ENCODE results near the gene VPS45.

Gene VPS45

DNA sequence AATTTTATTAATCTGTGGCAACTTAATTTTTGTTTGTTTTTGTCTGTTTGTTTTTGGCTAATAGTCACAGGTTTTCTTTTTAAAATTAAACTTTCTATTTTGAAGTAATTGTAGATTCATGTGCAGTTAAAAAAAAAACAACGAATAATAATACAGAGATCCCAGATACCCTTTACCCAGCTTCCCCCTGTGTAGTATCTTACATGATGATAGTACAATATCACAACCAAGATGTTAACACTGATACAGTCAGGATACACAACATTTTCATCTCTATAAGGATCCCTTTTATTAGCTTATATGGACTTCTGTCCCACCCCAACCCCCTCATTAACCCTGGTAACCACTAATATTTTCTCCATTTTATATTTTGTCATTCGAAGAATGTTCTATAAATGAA, 5.9 kb downstream of the VPS45 start:
- no peak for DNase-seq

DNA sequence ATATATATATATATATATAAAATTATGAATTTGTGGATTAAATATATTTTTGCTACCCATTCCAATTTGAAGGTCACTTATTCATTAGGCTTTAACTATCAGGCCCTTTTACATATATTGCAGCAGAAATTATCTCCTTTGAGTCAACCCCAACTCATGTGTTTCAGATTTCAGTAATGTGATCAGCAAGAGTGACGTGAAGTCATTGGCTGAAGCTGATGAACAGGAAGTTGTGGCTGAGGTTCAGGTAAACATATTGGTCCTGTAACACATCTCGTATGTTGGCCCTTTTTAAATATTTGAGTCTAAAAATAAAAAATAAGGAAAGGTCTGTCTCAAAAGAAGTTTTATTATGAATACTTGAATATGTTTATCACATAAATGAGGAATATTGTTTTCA, 8.5 kb downstream of the VPS45 start:
- no peak for DNase-seq

GRCh38 chr1:150076985-150077384, 9.4 kb downstream of the VPS45 start:
- no peak for DNase-seq

DNA sequence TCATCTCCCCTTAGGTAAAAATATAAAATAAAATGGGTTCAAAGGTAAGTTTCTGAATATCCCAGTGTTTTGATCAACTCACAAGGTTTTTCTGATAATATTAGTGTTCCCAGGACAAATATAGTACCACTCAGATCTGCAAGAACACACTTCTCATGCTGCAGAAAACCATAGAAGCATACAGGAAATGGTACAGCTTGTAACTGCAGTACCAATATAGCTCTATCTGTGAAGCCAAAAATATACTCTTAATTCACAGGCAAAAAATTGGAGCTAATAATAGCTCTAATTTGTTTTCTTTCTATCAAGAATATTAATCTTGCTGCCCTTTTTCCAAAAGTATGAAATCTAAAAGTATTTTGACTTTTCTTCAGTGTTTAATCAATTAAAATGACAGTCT, 13.2 kb downstream of the VPS45 start:
- DNase-seq, result no peak

GRCh38 chr1:150082494-150082893, 14.9 kb downstream of the VPS45 start:
- no peak for DNase-seq

DNA sequence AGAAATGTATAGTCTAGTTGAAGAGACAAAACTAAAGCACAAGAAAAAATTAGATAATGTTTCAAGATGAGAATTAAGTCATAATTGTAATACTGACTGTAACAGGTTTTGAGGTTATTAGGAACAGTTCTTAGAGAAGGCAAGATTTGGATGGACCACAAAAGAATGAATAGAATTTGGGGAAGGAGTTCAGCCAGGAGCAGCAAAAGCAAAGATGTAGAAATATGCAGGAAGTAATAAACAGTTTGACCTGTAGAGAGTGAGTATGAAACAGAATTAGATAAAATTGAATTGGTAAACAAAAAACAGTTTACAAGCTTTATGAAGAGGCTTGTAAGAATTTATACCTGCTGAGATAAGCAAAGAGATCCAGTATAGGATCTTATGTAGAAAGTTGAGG, 16.3 kb downstream of the VPS45 start:
- DNase-seq, result no peak

DNA sequence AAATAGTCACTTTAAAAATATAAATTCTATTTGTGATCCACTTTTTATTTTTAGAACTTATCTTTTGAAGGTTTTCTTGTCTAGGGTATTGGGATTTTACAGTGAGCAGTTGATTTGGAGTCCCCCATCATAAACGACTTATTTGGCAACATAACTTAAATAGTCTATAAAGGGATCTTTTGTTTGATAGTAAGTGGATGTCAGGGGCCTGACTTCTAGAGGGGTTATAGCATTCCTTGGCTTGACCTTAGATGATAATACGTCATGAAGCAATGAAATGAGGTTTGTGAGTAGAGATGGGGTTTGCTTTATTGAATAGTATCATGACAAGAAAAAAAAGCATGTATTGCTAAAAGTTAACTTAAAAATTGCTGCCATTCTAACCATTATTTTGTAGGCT, 17.8 kb downstream of the VPS45 start:
- DNase-seq, result no peak

- no peak for DNase-seq
These were observed 19.8 kb downstream of the VPS45 start for GRCh38 chr1:150087415-150087814.

DNA sequence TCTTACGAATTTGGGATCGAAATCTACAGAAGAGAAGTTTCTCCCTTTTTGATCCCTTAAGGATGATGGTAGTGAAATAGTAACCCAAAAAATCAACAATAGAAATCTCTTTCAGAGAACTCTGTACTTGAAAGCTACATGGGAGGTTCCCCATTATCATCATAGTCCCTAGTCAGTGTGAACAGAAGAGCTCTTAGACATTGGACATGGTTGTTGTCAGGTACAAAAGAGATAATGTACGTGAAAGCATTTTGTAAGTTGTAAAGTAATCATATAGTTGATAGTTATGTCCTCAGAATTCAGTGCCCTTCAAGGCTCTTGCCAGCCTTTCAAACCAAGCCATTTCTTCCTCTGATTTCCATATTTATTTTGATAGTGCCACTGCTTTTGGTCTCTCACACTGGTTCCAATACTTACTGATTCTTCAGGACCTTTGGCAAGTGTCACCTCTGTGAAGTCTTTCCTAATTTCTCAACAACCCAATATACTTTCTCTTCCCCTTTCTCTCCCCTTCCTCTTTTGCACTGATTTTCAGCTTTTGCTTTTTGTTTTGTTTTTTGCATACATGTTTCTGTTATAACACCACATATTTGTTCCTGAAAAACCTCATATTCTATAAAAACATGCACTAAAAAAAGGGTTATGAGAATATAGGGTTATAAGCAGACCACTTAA, 22.4 kb downstream of the VPS45 start:
- peak; percentile 59 for DNase-seq

DNA sequence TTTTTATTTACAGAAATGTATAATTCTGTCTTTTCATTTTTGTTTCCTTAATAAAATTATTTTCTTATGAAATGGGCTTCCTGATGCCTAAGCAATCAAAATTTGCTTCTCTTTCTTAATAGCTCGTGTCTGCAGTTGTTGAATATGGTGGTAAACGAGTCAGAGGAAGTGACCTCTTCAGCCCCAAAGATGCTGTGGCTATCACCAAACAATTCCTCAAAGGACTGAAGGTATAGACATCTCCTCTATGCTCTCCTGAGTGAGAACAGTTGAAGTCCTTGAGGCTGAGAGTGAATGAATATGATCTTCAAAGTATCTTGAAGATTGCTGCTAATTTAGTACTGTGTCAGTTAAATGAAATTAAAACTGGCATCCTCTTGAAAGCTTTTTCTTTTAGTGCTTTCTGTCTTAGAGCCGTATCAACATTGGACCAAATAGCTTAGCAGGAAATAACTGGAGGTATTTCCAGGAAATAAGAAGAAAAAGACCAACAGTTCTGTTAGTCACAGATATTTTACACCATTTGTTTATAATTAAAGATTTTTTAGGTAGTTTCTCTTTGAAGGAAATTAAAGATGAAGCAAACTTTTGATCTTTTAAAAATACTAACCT, 24.7 kb downstream of the VPS45 start:
- no peak for DNase-seq

DNA sequence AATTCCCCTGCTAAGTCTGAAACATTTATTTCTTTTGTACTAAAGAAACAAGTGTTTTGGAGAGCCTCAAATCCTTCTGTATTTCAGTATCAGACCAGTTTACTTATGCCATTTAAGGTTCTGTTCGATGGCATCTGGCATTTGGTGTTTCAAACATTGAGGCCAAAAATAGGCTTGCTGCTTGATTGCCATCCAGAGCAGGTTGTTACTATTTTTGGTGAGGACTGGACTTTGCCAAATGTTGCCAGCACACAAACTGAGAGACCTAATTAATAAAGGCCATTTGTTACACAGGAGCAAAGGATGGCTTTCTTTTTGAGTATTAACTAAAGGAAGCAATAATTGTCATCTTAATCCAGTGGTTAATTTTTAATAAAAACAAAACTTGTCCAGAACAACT, 26.2 kb downstream of the VPS45 start:
- DNase-seq, result no peak

DNA sequence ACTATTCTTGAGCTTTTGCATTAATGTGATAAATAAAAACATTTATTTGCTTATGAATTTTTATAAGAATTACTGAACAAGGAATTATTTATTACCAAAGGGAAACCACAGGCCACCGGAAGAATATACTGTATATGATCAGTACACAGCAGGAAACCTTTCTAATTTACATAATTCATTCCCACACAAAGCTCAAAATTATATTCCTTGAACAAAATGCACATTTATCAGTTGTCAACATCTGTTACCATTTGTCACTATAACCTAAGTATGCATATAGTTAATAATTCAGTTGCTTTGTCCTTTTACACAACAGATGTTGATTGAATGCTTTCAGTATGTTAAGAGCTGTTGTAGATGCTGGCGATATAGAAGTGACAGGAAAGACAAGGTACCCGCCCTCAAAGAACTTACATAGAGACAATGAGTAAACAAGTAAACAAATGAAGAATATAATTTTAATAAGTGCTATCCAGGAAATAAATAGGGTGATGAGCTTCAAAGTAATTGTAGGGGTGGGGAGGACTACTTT, 27.2 kb downstream of the VPS45 start:
- no peak for DNase-seq

DNA sequence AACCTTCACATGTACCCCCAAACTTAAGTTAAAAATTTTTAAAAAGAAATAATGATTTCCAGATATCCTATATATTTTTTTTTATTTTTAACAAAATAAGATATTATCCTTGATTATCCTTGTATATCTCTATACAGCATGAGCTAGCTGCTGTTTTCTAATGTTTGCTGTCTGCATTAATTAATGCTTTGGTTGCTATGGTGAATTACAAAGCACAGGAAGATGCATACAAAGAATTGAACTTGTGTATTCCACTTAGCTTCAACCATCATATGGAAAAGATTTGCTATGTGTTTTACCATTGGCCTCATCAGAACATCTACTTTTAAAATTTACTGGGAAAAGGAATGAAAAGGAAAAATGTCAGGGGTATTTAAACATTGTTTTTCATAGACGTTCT, 35.4 kb downstream of the VPS45 start:
- no peak for DNase-seq

GRCh38 chr1:150106341-150106740, 38.8 kb downstream of the VPS45 start:
- no peak for DNase-seq

DNA sequence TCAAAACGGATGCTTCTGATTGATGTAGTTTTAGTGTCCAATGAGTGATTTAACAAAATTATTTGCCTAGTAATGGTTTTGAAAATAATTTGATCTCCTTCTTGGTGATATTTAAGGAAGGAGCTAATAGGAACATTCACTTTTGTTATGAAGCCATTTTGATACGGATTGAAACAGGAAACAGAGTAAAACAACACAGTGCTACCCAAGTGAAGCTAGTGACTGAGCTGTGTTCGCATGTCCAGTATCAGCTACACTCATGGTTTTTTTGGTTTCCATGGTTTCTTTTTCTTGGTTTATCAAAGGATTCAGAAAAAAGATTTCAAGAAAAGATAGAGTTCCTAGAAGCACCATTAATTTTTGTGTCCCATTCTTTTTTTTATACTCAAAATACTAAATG, 42.0 kb downstream of the VPS45 start:
- DNase-seq, result no peak

- no peak for DNase-seq
These were observed 42.5 kb downstream of the VPS45 start for GRCh38 chr1:150110116-150110515.

DNA sequence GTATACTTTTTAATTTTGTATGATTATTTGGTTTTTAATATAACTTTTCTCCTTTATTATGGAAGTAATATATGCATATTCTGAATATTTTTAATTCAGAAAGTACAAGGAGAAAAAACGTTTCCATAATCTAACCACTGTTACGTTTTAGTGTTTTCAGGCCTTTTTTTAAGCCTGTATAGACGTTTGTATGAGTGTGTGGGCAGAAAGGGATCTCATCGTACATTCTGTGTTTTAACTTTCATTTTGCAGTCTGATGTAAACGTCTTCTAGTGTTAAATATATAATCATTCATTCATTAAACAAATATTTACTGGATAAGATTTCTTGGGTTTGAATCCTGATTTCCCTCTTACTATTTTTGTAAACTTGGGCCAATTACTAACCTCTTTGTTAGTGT, 44.1 kb downstream of the VPS45 start:
- no peak for DNase-seq

DNA sequence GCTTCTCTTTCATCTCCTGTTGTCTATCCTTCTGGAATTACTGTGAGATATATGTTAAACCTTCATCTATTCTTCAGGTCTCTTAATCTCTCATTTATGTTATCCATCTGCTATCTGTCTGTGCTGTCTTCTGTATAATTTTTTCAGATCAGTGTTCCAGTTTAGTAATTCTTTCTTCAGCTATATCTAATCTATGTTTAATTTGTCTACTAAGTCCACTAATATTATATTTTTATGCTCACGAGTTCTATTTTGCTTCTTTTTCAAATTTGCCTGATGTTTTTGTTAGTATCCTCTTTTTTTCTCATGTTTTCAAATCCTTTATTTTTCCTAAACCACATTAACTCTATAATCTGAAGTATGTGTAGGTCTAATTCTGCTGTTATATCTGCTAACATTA, 47.5 kb downstream of the VPS45 start:
- no peak for DNase-seq

DNA sequence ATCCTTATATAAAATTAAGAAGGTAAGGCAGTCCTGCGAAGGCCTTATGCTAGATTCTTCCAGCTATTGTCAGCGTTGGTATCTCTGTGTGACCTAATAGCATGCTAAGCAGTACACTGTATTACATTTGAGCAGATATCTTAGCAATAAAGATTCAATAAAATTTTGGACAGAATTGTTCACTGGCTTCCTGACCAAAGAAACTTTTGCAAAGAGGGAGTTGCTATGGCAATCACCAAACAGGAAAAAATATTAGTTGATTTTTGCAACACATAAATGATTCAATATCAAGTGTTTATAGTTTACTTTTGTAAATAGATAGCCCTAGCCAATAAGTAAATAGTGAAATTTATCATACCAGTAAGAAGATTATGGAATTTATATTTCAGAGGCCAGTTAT, 51.1 kb downstream of the VPS45 start:
- DNase-seq, result no peak

DNA sequence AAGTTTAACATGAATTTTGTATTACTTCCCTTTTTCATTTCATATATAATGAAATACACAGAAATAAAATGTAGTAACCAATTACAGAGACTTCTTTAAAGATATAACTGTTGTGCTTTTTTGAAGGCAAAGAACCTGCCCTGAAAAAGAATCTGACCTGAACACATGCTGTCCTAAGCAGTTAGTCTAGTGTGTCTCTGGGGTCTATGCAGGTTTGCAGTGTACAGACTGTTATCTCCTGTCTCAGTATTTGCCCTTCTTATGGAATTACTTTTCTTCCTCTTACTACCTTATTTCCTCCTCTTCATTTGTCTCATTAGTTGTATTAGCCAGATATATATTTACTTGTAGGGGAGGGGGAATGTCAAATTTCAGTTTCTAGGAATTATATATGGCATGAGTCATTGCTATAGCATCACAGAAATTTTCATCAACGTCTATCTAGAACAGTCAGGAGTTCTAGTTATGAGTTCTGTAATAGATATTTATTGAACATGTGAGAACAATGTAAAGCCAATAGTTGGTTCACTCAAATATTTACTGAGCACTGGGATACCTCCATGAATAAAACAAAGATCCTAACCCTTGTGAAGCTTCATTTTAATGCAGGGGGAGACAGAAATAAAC, 53.8 kb downstream of the VPS45 start:
- no peak for DNase-seq

DNA sequence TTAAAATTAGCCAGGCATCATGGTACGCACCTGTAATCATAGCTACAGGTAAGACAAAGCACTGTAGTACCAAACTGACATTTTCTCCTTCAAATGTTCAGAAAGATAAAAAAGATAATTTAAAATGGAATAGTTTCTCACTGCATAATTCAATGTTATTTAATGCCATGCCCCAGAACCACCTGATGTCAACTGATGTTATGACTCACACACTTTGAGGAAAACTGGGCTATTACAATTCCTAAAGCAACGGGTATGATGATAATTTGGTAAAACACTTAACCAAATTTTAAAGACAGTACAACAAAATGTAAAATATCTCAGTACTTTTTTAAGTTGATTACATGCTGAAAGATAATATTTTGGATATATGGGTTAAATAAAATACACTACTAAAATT, 59.2 kb downstream of the VPS45 start:
- no peak for DNase-seq

DNA sequence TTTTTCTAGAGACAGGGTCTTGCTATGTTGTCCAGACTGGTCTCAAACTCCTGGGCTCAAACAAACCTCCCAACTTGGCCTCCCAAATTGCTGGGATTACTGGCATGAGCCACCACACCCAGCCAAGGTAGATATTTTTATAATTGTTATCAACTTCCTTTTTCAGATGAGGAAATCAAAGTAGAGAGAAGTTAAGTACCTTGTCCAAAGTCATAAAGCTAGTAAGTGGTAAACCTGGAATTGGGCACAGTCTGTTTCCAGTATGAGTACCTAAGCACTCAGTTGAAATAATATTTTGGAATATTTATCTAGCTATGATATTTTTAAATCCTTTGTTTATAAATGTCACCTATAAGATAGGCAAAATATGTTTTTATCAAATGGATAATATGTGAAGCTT, 59.9 kb downstream of the VPS45 start:
- no peak for DNase-seq

DNA sequence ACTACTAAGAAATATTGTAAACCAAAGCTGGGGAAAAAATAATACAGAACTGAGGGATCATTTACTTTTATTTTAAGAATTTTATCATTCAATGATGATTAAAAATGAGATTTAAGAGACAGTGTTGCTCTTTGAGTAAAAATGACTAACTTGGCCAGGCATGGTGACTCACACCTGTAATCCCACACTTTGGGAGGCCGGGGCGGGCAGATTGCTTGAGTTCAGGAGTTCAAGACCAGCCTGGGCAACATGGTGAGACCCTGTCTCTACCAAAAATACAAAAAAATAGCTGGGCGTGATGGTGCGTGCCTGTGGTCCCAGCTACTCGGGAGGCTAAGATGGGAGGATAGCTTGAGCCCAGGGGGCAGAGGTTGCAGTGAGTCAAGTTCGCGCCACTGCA, 60.3 kb downstream of the VPS45 start:
- DNase-seq, result no peak

- no peak for DNase-seq
These were observed 64.8 kb downstream of the VPS45 start for GRCh38 chr1:150132372-150132771.

DNA sequence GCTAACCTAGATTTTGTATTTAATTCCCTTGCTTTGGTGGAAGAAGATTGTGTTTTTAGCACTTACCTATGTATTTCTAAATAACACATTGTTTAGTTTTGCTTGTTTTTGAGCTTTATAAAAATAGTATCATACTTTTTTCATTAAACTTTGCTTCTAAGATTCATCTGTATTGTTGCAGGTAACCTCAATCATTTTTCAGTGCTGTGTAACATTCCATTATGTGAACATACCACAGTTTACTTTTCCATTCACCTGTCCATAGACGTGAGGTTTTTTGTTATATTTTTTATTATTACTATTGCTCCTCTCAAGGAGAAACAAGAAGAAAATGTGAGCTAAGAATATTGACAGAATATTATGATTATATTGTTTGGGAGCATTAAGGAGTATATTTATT, 67.0 kb downstream of the VPS45 start:
- no peak for DNase-seq

Measured in SIG-M5 (cell line).